ENCODE results near the gene KIRREL3. TPM values are rescaled to one million over a fixed set of nuclear protein-coding genes. Genes with fewer than 3 reads are reported as not detected.
A peak's percentile ranks its signal among the peaks of the same experiment; 100 is the strongest.

The KIRREL3 gene
- total and polyA plus RNA-seq, 2 of the 8 experiments (the other 6 are each of a cell fraction or from before 2014, with no cell fraction given) = 0.29 to 0.32 TPM

GRCh38 chr11:126479178-126479930 is 521.2 kb downstream of the KIRREL3 start:
- Histone ChIP-seq H4K5ac (ENCODE audit: insufficient read length, low read depth, low read length) (no peak overlapping the region), H3K9me3 (ENCODE audit: insufficient read depth in 2 of 2, low read depth in 1 of 2, low read length in 1 of 2) (no peaks in the 10 kb centered on the region), H3K27ac (ENCODE audit: low read depth, low read length) (no peak overlapping the region), H3K79me1 (ENCODE audit: low read depth, low read length) (no peaks in the 10 kb centered on the region), H3K79me2 (ENCODE audit: control insufficient read depth in 1 of 2, insufficient read depth in 2 of 2, low read length in 2 of 2) (no peaks in the 10 kb centered on the region), H2BK12ac (ENCODE audit: low read depth, low read length) (peak overlapping the region; percentile 88; the same call in 1 of the 2 replicates), H3K4me2 (ENCODE audit: insufficient read depth in 1 of 2, low read depth in 2 of 2, low read length in 2 of 2) (no peak overlapping the region), H3K18ac (ENCODE audit: extremely low read depth, low read length) (no peak overlapping the region), H3K36me3 (ENCODE audit: control insufficient read depth in 2 of 4, insufficient read depth in 4 of 4, low read length in 3 of 4) (no peaks in the 10 kb centered on the region), H3K56ac (replicated peaks; ENCODE audit: insufficient read length, low read depth, low read length) (no peak overlapping the region), H4K8ac (ENCODE audit: extremely low read depth, insufficient read depth, low read length) (no peak overlapping the region), H3K4me1 (replicated peaks in 1 of 4; ENCODE audit: control insufficient read depth in 3 of 4, insufficient read depth in 4 of 4, low read length in 3 of 4) (peaks cover 0 to 6% (median 2%) of the 10 kb centered on the region in 4 experiments; a peak in 6 of 7 replicates), H2AFZ (ENCODE audit: low read length) (0 out of 2 replicates have a peak overlapping the region, but pooled peaks have one; percentile 47), H3K27me3 (replicated peaks in 1 of 4; ENCODE audit: control insufficient read depth in 3 of 4, extremely low read depth in 1 of 4, insufficient read depth in 3 of 4, low read length in 3 of 4) (no peaks in the 10 kb centered on the region), H3K14ac (ENCODE audit: insufficient read length) (no peak overlapping the region), H2BK15ac (ENCODE audit: low read length) (peak overlapping the region; percentile 98), H3K4ac (replicated peaks; ENCODE audit: insufficient read length, low read depth, low read length) (no peak overlapping the region), H2BK20ac (ENCODE audit: low read length) (no peak overlapping the region), H2AK5ac (ENCODE audit: low read depth, low read length) (no peak overlapping the region), H2BK120ac (replicated peaks; ENCODE audit: low read depth, low read length) (no peak overlapping the region), H3K23me2 (ENCODE audit: low read depth, low read length) (peaks cover 4% of the 10 kb centered on the region; the same call in 1 of the 2 replicates), H4K91ac (replicated peaks; ENCODE audit: insufficient read length, low read length) (no peak overlapping the region), H3K9ac (replicated peaks in 1 of 4; ENCODE audit: extremely low read depth in 1 of 4, low read depth in 3 of 4, low read length in 3 of 4) (no peak overlapping the region), H4K20me1 (replicated peaks in 1 of 2; ENCODE audit: control insufficient read depth in 1 of 2, insufficient read depth in 2 of 2, low read length in 2 of 2) (no peaks in the 10 kb centered on the region), H3K4me3 (ENCODE audit: extremely low read depth in 1 of 4, insufficient read depth in 2 of 4, low read depth in 3 of 4, low read length in 4 of 4) (no peak overlapping the region), H3K23ac (ENCODE audit: insufficient read length) (no peak overlapping the region), H2BK5ac (ENCODE audit: low read depth, low read length) (no peak overlapping the region)
- POLR2A ChIA-PET (ENCODE audit: partially characterized antibody) = interaction anchor here (1.2 to 2.3 kb wide), 4 partner anchors 14 to 41 kb away, joined by 3 to 5 read pairs (median 3); no protein-coding TSS in a partner anchor
- no peak for DNase-seq (ENCODE audit: low read depth in 1 of 2, low spot score in 2 of 2)
- FAIRE-seq = no peak
- CTCF ChIA-PET (ENCODE audit: partially characterized antibody) = interaction anchor here (0.6 to 4.2 kb wide), 31 partner anchors 10 to 176 kb away, joined by 3 to 57 read pairs (median 5); no protein-coding TSS in a partner anchor
- 89% methylated on average over 15 of the region's 15 CpGs; no CpG with 5 or more reads in 1 of the 2 experiments for WGBS, 2 experiments (ENCODE audit: extremely low coverage in 1 of 2, insufficient coverage in 1 of 2, insufficient read length in 1 of 2, insufficient replicate concordance in 2 of 2, low coverage in 1 of 2, low lambda C conversion rate in 2 of 2, missing lambda C conversion rate in 1 of 2)
- TF ChIP-seq RFX5 (IDR thresholded peaks at IDR 0.05; ENCODE audit: borderline replicate concordance, low read depth, low read length) (no peak), SUZ12 (IDR thresholded peaks at IDR 0.05; ENCODE audit: low read length) (no peak), BRCA1 (IDR thresholded peaks at IDR 0.05; ENCODE audit: low read depth, low read length) (no peak), SP1 (IDR thresholded peaks at IDR 0.05; ENCODE audit: low read depth, low read length) (no peak)

Data from H1 (cell line).